Spleen (tissue), 11 donors: ENCODE results near the gene WDR1. TPM values are rescaled to one million over a fixed set of nuclear protein-coding genes. Genes with fewer than 3 reads are reported as not detected.

Experiments used
- DNase-seq: peaks from one replicate; pipeline ENCODE4 v3.0.0-alpha.2; 2020
- H3K27ac ChIP-seq, 8 donors: fragments of 200-600 bp; sonication (generic) in 7 of 8; 1 replicate in 4 of 8; 2 replicates in 4 of 8; pipeline versions ENCODE4 v1.5.0 to v1.8.0; 2016 to 2021; ENCODE audit warnings: inconsistent platforms in 4 of 8, mild to moderate bottlenecking in 4 of 8, moderate library complexity in 1 of 8
- H3K27me3 ChIP-seq, 7 donors: fragments of 200-600 bp; sonication (generic) in 6 of 7; replicated peaks in 1 of 7; 1 replicate in 4 of 7; 2 replicates in 3 of 7; pipeline versions ENCODE4 v1.5.0 to v1.8.0; 2016 to 2021; ENCODE audit warnings: inconsistent platforms in 3 of 7, mild to moderate bottlenecking in 1 of 7
- H3K36me3 ChIP-seq, 6 donors: fragments of 200-600 bp; sonication (generic) in 5 of 6; 1 replicate in 4 of 6; 2 replicates in 2 of 6; pipeline versions ENCODE4 v1.5.0 to v1.8.0; 2016 to 2021; ENCODE audit warnings: inconsistent platforms in 2 of 6
- H3K4me1 ChIP-seq, 6 donors: fragments of 200-600 bp; sonication (generic) in 5 of 6; 1 replicate in 3 of 6; 2 replicates in 3 of 6; pipeline versions ENCODE4 v1.5.0 to v1.8.0; 2016 to 2021; ENCODE audit warnings: inconsistent platforms in 3 of 6
- H3K4me3 ChIP-seq, 8 donors: fragments of 200-600 bp; sonication (generic) in 7 of 8; 1 replicate in 4 of 8; 2 replicates in 4 of 8; pipeline versions ENCODE4 v1.5.0 to v1.8.0; 2016 to 2021; ENCODE audit warnings: inconsistent platforms in 4 of 8, mild to moderate bottlenecking in 4 of 8, moderate library complexity in 2 of 8
- H3K9me3 ChIP-seq, 8 donors: fragments of 200-600 bp; sonication (generic) in 7 of 8; 1 replicate in 4 of 8; 2 replicates in 4 of 8; pipeline versions ENCODE4 v1.5.0 to v1.8.0; 2016 to 2021; ENCODE audit warnings: inconsistent platforms in 4 of 8
- CTCF ChIP-seq, 11 experiments: fragments of 200-600 bp in 7 of 11; fragments of 450-650 bp in 4 of 11; sonication (generic) in 4 of 11; IDR thresholded peaks in 8 of 11; conservative IDR thresholded peaks in 3 of 11; 1 replicate in 7 of 11; 2 replicates in 4 of 11; pipeline versions ENCODE4 v1.4.0 to v1.8.0; 2016 to 2021; ENCODE audit warnings: antibody characterized with exemption in 11 of 11, inconsistent platforms in 4 of 11, mild to moderate bottlenecking in 1 of 11
- POLR2A ChIP-seq, 3 donors: fragments of 450-650 bp; IDR thresholded peaks; one replicate each; pipeline ENCODE4 v1.5.1; 2017; ENCODE audit warnings: antibody characterized with exemption in 3 of 3, mild to moderate bottlenecking in 1 of 3
- POLR2AphosphoS5 ChIP-seq, 3 donors: sonication (generic); formaldehyde crosslinking; IDR thresholded peaks; one replicate each; pipeline ENCODE4 v1.5.1; 2017; ENCODE audit warnings: antibody characterized with exemption in 3 of 3
- WGBS, 5 donors: extraction: QIAGEN DNeasy Blood & Tissue Kit in 3 of 5; methylation state at CpG; one replicate each; pipeline versions ENCODE4 v1.1.5 to v1.1.7; 2013 to 2018; 5-methylcytosine and 5-hydroxymethylcytosine counted together
- intact Hi-C: fragments of 100-400 bp; cut with DNase I; formaldehyde crosslinking; loops from one replicate; pipeline ENCODE4 v1.15.0; 2023; ENCODE audit warnings: low total_unique reads
- microRNA-seq, 3 donors: library from miRNA; unstranded; fragments of <30 nt; microRNA quantifications; one replicate each; pipeline versions ENCODE4 to v1.1.0, GENCODE V29; 2019 to 2020
- polyA plus RNA-seq, 3 donors: library from polyadenylated mRNA; stranded (reverse); fragments of 200-250 nt; gene quantifications; one replicate each; pipeline ENCODE4 v1.2.1, GENCODE V29; 2013
- small RNA-seq, 4 donors: library from RNA; depleted of rRNA; stranded (forward); fragments of <200 nt; gene quantifications; one replicate each; pipeline ENCODE3, GENCODE V24; 2016
- total RNA-seq, 7 donors: library from RNA; depleted of rRNA in 3 of 7; stranded (reverse); fragments of >200 nt in 3 of 7; fragmentation: NEBNext Ultra II Directional in 4 of 7; extraction: Animal tissue kit (Norgen Biotek cat#: 25700) in 4 of 7; gene quantifications; one replicate each; pipeline versions ENCODE4 v1.1.0 to v1.2.1, GENCODE V29; 2016 to 2021
- donor health status: healthy with polysubstance abuse.
- donor health status: DM: no; HTN: no; CAD: no; lungs with moderate emphysema.
- donor health status: DM: no; HTN: no; CAD: no.
- donor health status: Bipolar disorder and iron deficiency.
- donor health status: healthy.
- donor health status: DM: no; HTN: no; CAD: no.
- donor health status: DM: yes; HTN: yes; CAD: no.

WDR1 gene
- total and polyA plus RNA-seq, 10 donors, result 56.6 to 377 (median 147) TPM

GRCh38 chr4:10025230-10025806 is 91.3 kb downstream of the WDR1 start:
- Histone ChIP-seq H3K27ac (no peak overlapping the region), H3K9me3 (no peaks in the 10 kb centered on the region), H3K27me3 (no peaks in the 10 kb centered on the region), H3K36me3 (no peaks in the 10 kb centered on the region), H3K4me1 (peaks cover 3 to 45% (median 26%) of the 10 kb centered on the region in 6 donors), H3K4me3 (no peak overlapping the region)
- no peak for DNase-seq
- WGBS, 5 donors, result 68 to 82% (median 78%) methylated on average over 3 of the region's 3 CpGs
- TF ChIP-seq CTCF (IDR thresholded peaks at IDR 0.05 in 8 of 11, conservative IDR thresholded peaks at IDR 0.05 in 3 of 11) (no peak), POLR2A (IDR thresholded peaks at IDR 0.05) (no peak), POLR2AphosphoS5 (IDR thresholded peaks at IDR 0.05) (no peak)
- intact Hi-C loops, result no loop called here

Small RNA genes lying within 50 kb of the gene (microRNA-seq; reads per million reads assigned to microRNA genes)
- gene MIR3138, result 0.28 to 1.4 (median 0.70) reads per million in 3 donors

Small RNA genes lying within 50 kb of the gene (small RNA-seq; reads per million reads assigned to genes)
- 0 reads per million in 4 donors for gene AC093664.1
- gene MIR3138, result 0 to 0.30 (median 0.03) reads per million in 4 donors
- 0 reads per million in 4 donors for gene RNA5SP155

Other genes starting within 250 kb of the WDR1 start
- gene SLC2A9, start 95.3 kb downstream of the WDR1 start, total RNA-seq, result 1 to 10 TPM; 4.6 to 8.8 (median 5.8) TPM
- 1 to 10 TPM; 1.2 to 1.9 (median 1.5) TPM for gene SLC2A9, start 95.3 kb downstream of the WDR1 start, polyA plus RNA-seq